ENCODE results near the gene SLC35D1. TPM values are rescaled to one million over a fixed set of nuclear protein-coding genes. Genes with fewer than 3 reads are reported as not detected.

Gene SLC35D1
- total RNA-seq, 4 donors from 2014 or later: 10.0 to 68.6 (median 51.9) TPM

DNA sequence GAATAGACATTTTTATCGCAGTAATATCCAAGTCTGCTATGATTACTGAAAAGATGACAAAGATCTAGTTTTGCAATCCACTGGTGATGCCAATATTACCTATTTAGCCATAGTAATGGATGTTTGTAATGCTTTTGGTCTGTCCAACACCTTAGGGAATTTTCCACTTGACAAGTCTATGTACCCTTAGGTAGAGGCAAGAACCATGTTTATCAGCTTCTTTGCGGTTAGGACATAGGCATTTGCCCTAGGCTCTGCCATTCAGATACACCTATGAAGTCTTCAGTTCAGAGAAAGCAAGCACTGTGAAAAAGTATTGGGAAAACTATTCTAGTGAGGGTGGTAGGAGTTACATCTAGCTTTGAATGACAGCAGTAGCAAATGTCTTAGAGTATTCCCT, 40.2 kb upstream of the SLC35D1 start:
- Histone ChIP-seq H3K27ac (no peak overlapping the region), H3K4me1 (no peaks in the 10 kb centered on the region), H3K4me3 (no peak overlapping the region), H3K9me3 (no peaks in the 10 kb centered on the region), H3K36me3 (no peaks in the 10 kb centered on the region), H3K27me3 (no peaks in the 10 kb centered on the region)
- intact Hi-C loops (cut with DNase I; ENCODE audit: low total_unique reads): no loop called here
- TF ChIP-seq, protein P1, sequence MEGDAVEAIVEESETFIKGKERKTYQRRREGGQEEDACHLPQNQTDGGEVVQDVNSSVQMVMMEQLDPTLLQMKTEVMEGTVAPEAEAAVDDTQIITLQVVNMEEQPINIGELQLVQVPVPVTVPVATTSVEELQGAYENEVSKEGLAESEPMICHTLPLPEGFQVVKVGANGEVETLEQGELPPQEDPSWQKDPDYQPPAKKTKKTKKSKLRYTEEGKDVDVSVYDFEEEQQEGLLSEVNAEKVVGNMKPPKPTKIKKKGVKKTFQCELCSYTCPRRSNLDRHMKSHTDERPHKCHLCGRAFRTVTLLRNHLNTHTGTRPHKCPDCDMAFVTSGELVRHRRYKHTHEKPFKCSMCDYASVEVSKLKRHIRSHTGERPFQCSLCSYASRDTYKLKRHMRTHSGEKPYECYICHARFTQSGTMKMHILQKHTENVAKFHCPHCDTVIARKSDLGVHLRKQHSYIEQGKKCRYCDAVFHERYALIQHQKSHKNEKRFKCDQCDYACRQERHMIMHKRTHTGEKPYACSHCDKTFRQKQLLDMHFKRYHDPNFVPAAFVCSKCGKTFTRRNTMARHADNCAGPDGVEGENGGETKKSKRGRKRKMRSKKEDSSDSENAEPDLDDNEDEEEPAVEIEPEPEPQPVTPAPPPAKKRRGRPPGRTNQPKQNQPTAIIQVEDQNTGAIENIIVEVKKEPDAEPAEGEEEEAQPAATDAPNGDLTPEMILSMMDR (IDR thresholded peaks at IDR 0.05): no peak
- TF ChIP-seq POLR2A (IDR thresholded peaks at IDR 0.05): no peak
- no peak for TF ChIP-seq POLR2AphosphoS5 (IDR thresholded peaks at IDR 0.05)
- TF ChIP-seq EP300 (IDR thresholded peaks at IDR 0.05; ENCODE audit: low read depth): no peak
- 94 to 100% methylated on average over 1 to 2 of the region's 2 CpGs for WGBS, 2 donors (ENCODE audit: low coverage in 1 of 2)
- in situ Hi-C loops (cut with MboI; ENCODE audit: low pct_ligation_motif_present in 1 of 4, low pct_unique_long_range_greater_than_20kb in 1 of 4, low sequenced_read_pairs in 3 of 4): no loop called here
- no peak for DNase-seq

DNA sequence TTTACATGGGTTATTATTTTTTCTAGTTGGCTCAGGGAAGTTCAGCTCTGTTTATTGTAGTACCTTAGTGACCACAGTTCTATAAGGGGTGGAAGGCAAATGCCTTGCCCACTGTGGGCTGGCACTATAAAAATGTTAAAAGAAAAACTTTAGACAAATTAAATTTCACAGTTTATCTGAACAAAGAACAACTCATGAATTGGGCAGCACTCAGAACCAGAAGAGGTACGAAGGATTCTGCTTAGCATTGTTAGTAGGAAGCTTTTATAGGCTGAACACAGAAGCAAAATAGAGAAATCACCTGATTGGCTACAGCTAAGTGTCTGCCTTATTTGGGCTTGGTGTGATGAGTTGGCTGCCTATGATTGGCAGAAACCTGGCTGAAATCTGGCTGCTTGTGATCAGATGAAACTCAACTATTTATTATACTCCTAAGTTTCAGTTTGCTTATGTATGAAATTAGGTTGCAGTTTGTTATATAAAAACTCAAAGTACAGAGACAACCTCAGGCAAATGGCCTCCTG, 35.8 kb upstream of the SLC35D1 start:
- intact Hi-C loops (cut with DNase I; ENCODE audit: low total_unique reads) (no loop called here), in situ Hi-C loops (cut with MboI; ENCODE audit: low pct_ligation_motif_present in 1 of 4, low pct_unique_long_range_greater_than_20kb in 1 of 4, low sequenced_read_pairs in 3 of 4) (no loop called here)
- DNase-seq: no peak
- TF ChIP-seq POLR2A (IDR thresholded peaks at IDR 0.05) (no peak), EP300 (IDR thresholded peaks at IDR 0.05; ENCODE audit: low read depth) (no peak)
- H3K4me1 ChIP-seq: no peaks in the 10 kb centered on the region
- no peak overlapping the region for H3K4me3 ChIP-seq
- no peak overlapping the region for H3K27ac ChIP-seq
- H3K36me3 ChIP-seq: no peaks in the 10 kb centered on the region
- H3K27me3 ChIP-seq: no peaks in the 10 kb centered on the region
- no peaks in the 10 kb centered on the region for H3K9me3 ChIP-seq
- 94 to 100% methylated on average over 1 of the region's 1 CpG for WGBS, 2 donors (ENCODE audit: low coverage in 1 of 2)

DNA sequence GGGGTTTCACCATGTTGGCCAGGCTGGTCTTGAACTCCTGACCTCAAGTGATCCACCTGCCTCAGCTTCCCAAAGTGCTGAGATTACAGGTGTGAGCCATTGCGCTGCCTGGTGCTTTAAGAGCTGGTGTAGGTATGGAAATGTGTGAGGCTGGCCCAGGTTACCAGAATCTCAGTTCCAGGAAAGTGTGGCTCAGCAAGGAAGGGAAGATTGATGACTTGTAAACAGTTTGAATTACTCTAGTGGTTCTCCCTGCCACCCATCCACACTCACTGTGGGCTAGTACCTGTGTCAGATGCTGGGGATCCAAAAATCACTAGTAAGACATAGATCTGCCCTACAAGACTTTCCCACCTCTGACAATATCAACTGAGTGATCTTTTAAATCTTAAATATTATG, 34.5 kb upstream of the SLC35D1 start:
- no peak for DNase-seq
- H3K27me3 ChIP-seq: no peaks in the 10 kb centered on the region
- H3K27ac ChIP-seq: no peak overlapping the region
- no peaks in the 10 kb centered on the region for H3K4me1 ChIP-seq
- no peak for TF ChIP-seq POLR2A (IDR thresholded peaks at IDR 0.05)
- no peak for TF ChIP-seq EP300 (IDR thresholded peaks at IDR 0.05; ENCODE audit: low read depth)
- TF ChIP-seq POLR2AphosphoS5 (IDR thresholded peaks at IDR 0.05): no peak
- TF ChIP-seq, protein P1 (IDR thresholded peaks at IDR 0.05): no peak
- WGBS, 2 donors (ENCODE audit: low coverage in 1 of 2): 100% methylated on average over 1 of the region's 1 CpG; no CpG with 5 or more reads in 1 of the 2 donors
- H3K4me3 ChIP-seq: no peak overlapping the region
- in situ Hi-C loops (cut with MboI; ENCODE audit: low pct_ligation_motif_present in 1 of 4, low pct_unique_long_range_greater_than_20kb in 1 of 4, low sequenced_read_pairs in 3 of 4): no loop called here
- H3K9me3 ChIP-seq: no peaks in the 10 kb centered on the region
- H3K36me3 ChIP-seq: no peaks in the 10 kb centered on the region
- intact Hi-C loops (cut with DNase I; ENCODE audit: low total_unique reads): no loop called here

DNA sequence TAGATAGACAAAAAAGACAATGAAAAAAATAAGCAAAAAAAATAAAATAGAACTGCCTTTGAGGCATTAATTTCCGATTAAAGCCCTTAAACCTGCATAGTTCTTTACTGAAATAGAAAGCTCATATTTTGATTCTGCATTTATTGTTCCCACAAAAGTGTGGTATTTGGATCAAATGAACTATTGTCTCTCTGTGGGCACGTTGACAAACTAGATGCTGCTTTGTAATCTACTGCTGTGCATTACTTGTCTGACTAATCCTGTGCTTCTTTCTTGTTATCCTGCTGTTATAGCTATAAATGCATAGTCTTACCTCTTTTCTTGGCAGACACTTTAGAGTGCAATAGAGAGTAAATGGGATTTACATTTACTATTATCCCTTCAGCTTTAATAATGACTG, 31.4 kb upstream of the SLC35D1 start:
- no peaks in the 10 kb centered on the region for H3K27me3 ChIP-seq
- intact Hi-C loops (cut with DNase I; ENCODE audit: low total_unique reads): no loop called here
- WGBS, 2 donors (ENCODE audit: low coverage in 1 of 2): 26 to 45% methylated on average over 2 of the region's 2 CpGs
- no peak for DNase-seq
- no peaks in the 10 kb centered on the region for H3K36me3 ChIP-seq
- H3K27ac ChIP-seq: no peak overlapping the region
- in situ Hi-C loops (cut with MboI; ENCODE audit: low pct_ligation_motif_present in 1 of 4, low pct_unique_long_range_greater_than_20kb in 1 of 4, low sequenced_read_pairs in 3 of 4): no loop called here
- no peak overlapping the region for H3K4me3 ChIP-seq
- no peaks in the 10 kb centered on the region for H3K9me3 ChIP-seq
- no peak for TF ChIP-seq EP300 (IDR thresholded peaks at IDR 0.05; ENCODE audit: low read depth)
- TF ChIP-seq POLR2A (IDR thresholded peaks at IDR 0.05): no peak
- TF ChIP-seq, protein P1 (IDR thresholded peaks at IDR 0.05): no peak
- TF ChIP-seq POLR2AphosphoS5 (IDR thresholded peaks at IDR 0.05): no peak
- H3K4me1 ChIP-seq: no peaks in the 10 kb centered on the region

DNA sequence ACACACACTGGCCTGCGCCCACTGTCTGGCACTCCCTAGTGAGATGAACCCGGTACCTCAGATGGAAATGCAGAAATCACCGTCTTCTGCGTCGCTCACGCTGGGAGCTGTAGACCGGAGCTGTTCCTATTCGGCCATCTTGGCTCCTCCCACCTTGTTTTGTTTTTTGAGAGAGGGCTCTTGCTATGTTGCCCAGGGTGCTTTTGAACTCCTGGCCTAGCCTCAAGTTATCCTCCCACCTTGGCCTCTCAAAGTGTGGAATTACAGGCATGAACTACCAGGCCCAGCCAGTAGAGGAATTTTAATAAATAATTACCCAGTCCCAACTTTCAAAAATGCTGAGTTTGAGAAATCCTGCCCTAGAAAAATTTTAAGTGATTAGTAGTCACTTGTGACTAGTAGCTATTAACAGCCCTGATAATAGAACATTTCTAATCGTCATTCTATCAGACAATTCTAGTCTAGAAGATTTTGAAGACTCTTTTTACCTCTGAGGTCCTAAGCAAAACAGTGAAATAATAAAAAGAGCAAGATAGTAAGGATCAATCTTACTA, 30.9 kb upstream of the SLC35D1 start:
- H3K9me3 ChIP-seq: no peaks in the 10 kb centered on the region
- no peak overlapping the region for H3K27ac ChIP-seq
- H3K4me1 ChIP-seq: no peaks in the 10 kb centered on the region
- no peak overlapping the region for H3K4me3 ChIP-seq
- intact Hi-C loops (cut with DNase I; ENCODE audit: low total_unique reads) (no loop called here), in situ Hi-C loops (cut with MboI; ENCODE audit: low pct_ligation_motif_present in 1 of 4, low pct_unique_long_range_greater_than_20kb in 1 of 4, low sequenced_read_pairs in 3 of 4) (no loop called here)
- no peak for TF ChIP-seq POLR2AphosphoS5 (IDR thresholded peaks at IDR 0.05)
- no peak for TF ChIP-seq POLR2A (IDR thresholded peaks at IDR 0.05)
- TF ChIP-seq EP300 (IDR thresholded peaks at IDR 0.05; ENCODE audit: low read depth): no peak
- no peak for DNase-seq
- no peaks in the 10 kb centered on the region for H3K36me3 ChIP-seq
- no peaks in the 10 kb centered on the region for H3K27me3 ChIP-seq
- 98 to 100% methylated on average over 1 to 8 of the region's 9 CpGs for WGBS, 2 donors (ENCODE audit: low coverage in 1 of 2)
